GM12891 (cell line): Measurements from ENCODE around the gene SERBP1.

Experiments
- POLR2A ChIP-seq: IDR thresholded peaks from 2 replicates; pipeline ENCODE4 v1.6.1; 2011; ENCODE audit warnings: low read depth, low read length, control low read depth
- POLR2AphosphoS5 ChIP-seq: IDR thresholded peaks from 2 replicates; pipeline ENCODE4 v1.6.1; 2011; ENCODE audit warnings: low read depth, low read length, control low read depth
- SPI1 ChIP-seq: IDR thresholded peaks from 2 replicates; pipeline ENCODE4 v1.6.1; 2011; ENCODE audit warnings: low read depth, low read length, control low read depth
- TAF1 ChIP-seq: IDR thresholded peaks from 2 replicates; pipeline ENCODE4 v1.6.1; 2011; ENCODE audit warnings: low read depth, low read length, control low read depth

DNA sequence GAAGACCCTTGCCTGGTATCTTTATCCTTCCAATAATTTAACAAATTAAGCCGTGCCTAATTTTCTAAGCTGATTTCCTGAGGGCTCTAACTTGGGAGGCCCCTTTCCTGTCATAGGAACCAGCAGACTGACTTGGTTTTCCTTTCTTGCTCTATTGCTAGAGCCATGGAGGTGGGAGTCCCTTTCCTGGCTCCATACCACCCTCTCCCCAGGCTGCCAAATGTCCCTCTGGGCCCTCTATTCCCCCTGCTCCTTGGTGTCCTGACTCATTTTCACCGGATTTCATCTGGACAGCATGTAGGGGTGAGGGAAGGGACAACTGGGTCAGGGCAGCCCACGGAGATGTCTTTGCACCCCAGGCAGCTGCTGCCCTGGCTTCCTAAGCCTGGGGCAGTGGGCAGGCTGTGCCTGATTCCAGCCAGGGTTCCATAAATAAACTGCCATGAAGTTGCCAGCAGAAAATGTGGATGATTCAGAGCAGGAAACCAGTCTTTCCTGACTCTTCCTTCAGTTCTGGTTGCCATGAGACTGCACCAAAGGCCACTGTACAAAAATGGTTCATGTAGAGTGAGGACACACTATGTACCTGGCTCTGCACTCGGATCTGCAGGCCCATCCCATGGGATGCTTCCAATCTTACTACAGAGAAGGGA is 38.0 kb upstream of the SERBP1 start:
- TF ChIP-seq POLR2AphosphoS5 (no peak), POLR2A (no peak), TAF1 (no peak), SPI1 (no peak)
